Erythroblast (primary cell): Measurements from ENCODE around the gene PIK3R3.
A peak's percentile ranks its signal among the peaks of the same experiment; 100 is the strongest.

Experiments
- DNase-seq, 2 experiments: peaks; one replicate each; lab custom pipeline; 2025; lab: John Stamatoyannopoulos, UW
- GATA1 ChIP-seq: IDR thresholded peaks from 2 replicates; pipeline ENCODE4 v1.6.1; 2011; ENCODE audit warnings: low read depth, mild to moderate bottlenecking, control low read depth, low read length, moderate library complexity
- POLR2A ChIP-seq: IDR thresholded peaks from 2 replicates; pipeline ENCODE4 v1.6.1; 2011; ENCODE audit warnings: mild to moderate bottlenecking, low read length

Gene PIK3R3

GRCh38 chr1:46132529-46133180, at the start of gene PIK3R3:
PIK3R3 (minus strand) TSS chr1:46132629; CDS start chr1:46131952, 677 bp downstream.
- DNase-seq: peak; percentile 98 to 99
- TF ChIP-seq POLR2A: peak; percentile 62
- no peak for TF ChIP-seq GATA1

DNA sequence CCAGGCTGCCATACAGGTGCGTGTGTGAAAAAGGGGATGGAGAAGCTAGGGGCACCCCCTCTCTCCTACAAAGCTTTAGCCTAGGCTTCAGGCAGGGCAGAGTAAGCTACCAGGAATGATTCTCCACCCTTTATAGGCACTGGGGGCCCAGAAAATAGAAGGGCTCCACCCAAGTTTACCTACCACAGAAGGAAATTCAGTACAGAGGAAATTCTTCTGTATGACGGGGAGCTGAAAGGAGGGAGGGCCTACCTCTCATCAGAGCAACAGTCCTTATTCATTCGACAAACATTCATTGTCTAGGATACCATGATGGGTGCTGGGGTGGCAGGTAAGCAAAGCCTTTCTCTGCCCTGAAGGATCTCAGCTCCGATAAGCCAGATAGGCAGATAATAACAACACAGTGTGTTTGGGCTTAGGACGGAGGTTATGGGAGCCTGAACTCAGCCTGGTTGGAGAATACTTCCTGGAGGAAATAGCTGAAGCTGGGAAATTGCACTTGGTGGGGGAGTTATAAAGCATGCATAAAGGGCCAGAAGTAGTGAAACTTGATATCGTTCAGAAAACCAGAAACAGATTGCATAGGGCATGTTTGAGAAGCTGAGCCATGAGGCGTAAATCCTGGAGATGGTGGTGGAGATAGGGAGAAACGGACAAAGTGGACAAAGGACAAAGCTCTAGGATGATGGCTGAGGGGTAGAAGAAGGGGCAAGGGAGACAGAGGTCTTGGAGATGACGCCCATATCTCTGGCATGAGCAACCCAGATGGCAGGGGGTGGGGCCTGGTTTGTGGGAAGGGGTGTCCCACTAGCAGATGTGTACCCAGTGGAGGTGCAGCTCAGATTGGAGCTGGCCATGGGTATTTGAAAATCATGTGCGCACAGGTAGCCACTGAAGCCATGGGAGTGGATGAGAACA, 49.2 kb upstream of the PIK3R3 start:
- TF ChIP-seq GATA1: no peak
- no peak for TF ChIP-seq POLR2A
- no peak for DNase-seq

GRCh38 chr1:46180082-46180616, 47.7 kb upstream of the PIK3R3 start:
- DNase-seq: peak; percentile 53 to 57
- TF ChIP-seq GATA1: no peak
- no peak for TF ChIP-seq POLR2A

- TF ChIP-seq GATA1 (no peak), POLR2A (no peak)
- peak; percentile 73 to 87 for DNase-seq
These were observed 47.0 kb upstream of the PIK3R3 start for GRCh38 chr1:46179138-46180081.

- no peak for TF ChIP-seq GATA1
- TF ChIP-seq POLR2A: no peak
These were observed 43.9 kb upstream of the PIK3R3 start, which contains the start of gene P3R3URF for GRCh38 chr1:46176211-46176865. P3R3URF (minus strand) TSS chr1:46176488; CDS start chr1:46176471, 17 bp downstream.

DNA sequence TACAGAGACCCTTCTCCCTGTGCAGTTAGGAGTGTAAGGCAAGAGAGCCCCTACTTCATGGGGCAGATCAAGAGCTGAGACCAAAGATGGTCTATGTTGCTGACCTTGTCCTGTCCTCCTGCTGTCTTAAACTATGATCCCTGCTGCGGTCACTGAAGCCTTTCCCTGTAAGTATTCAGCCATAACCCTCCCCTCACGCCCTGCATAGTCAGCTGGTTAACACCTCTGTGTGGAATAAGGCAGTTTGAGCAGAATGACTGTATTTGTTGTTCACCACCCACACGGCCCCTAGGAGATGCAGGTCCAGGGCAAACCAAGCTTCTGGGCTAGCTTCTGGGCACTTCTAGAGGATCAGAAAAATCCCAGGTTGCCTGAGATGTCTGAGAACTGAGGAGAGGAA, 42.8 kb upstream of the PIK3R3 start:
- TF ChIP-seq POLR2A (no peak), GATA1 (no peak)
- no peak for DNase-seq

More at GRCh38 chr1:46176211-46176865, 43.9 kb upstream of the PIK3R3 start, which contains the start of gene P3R3URF:
- no peak for DNase-seq

DNA sequence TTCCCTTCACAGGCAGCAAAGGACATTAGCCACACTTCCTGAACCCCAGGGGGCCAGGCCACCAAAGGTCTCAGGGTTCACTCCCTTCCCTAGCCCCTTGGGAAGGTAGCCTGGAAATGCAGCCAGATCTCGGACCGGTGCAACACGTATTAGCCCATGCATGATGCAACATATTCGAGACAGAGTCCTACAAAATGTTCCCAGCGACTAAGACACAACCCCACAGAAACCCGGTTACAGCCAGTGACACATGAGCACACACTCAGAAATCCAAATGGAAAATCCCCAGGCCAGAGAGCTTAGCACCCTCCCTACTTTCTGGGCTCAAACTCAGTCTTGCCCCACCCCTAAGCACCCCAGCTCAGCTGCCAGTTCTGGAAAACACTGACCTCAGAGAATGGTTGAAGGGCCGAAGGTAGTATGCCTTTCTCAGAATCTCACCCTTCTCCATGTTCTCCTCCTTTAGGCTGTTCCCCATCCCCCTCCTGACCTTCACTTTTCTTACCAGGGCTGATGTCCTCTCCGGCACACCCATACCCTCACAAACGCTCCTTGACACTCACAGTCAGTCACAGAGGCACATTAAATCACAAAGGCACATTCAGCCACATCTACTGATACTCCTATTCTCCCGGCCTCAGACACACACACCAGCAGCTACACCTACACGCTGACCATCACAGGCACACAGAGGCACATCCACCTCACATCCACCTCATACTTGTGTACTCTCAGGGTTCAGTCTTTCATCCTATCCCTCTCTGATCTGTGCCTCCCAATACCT, 42.2 kb upstream of the PIK3R3 start, which contains the start of gene TSPAN1:
TSS of gene TSPAN1 (plus strand) at position 640 of the 784 bp plus-strand sequence. CDS start 6,021 bp downstream, outside the sequence.
- no peak for DNase-seq
- TF ChIP-seq GATA1 (no peak), POLR2A (no peak)

GRCh38 chr1:46173361-46173856, 41.0 kb upstream of the PIK3R3 start:
- TF ChIP-seq POLR2A: no peak
- TF ChIP-seq GATA1: no peak

GRCh38 chr1:46172321-46172720, 39.9 kb upstream of the PIK3R3 start:
- DNase-seq: no peak
- TF ChIP-seq GATA1 (no peak), POLR2A (no peak)

More at GRCh38 chr1:46173361-46173856, 41.0 kb upstream of the PIK3R3 start:
- no peak for DNase-seq

GRCh38 chr1:46171871-46172270, 39.4 kb upstream of the PIK3R3 start:
- no peak for DNase-seq
- no peak for TF ChIP-seq POLR2A
- TF ChIP-seq GATA1: no peak

- DNase-seq: no peak
- TF ChIP-seq GATA1 (no peak), POLR2A (no peak)
These were observed 38.9 kb upstream of the PIK3R3 start for GRCh38 chr1:46171351-46171750.
